Natural killer cell (primary cell): ENCODE measurements around the gene RXRA. TPM values are rescaled to one million over a fixed set of nuclear protein-coding genes. Genes with fewer than 3 reads are reported as not detected.
A peak's percentile ranks its signal among the peaks of the same experiment; 100 is the strongest.

Experiments
- ATAC-seq, 3 donors: fragments of 150-1000 bp in 2 of 3; fragments of 200-7000 bp in 1 of 3; cut with Tn5 transposase; 1 replicate in 1 of 3; 2 replicates in 2 of 3; pipeline ENCODE4 v1.10.0; 2021; ENCODE audit warnings: mild to moderate bottlenecking in 2 of 3, moderate library complexity in 2 of 3
- DNase-seq, 2 donors: peaks; one replicate each; pipeline versions ENCODE4 v3.0.0 to v3.0.0-alpha.2; 2013 to 2021; ENCODE audit warnings: mixed read lengths in 1 of 2
- H3K27ac ChIP-seq: one replicate; pipeline ENCODE4 v1.5.1; 2013; ENCODE audit warnings: mild to moderate bottlenecking, low read length
- H3K27me3 ChIP-seq: one replicate; pipeline ENCODE4 v1.6.1; 2013; ENCODE audit warnings: low read length; ENCODE audit not compliant: control insufficient read depth, insufficient read depth
- H3K36me3 ChIP-seq: one replicate; pipeline ENCODE4 v1.6.1; 2013; ENCODE audit warnings: low read length; ENCODE audit not compliant: control insufficient read depth, insufficient read depth
- H3K4me1 ChIP-seq: one replicate; pipeline ENCODE4 v1.6.1; 2013; ENCODE audit warnings: low read length; ENCODE audit not compliant: control insufficient read depth, insufficient read depth
- H3K4me3 ChIP-seq: one replicate; pipeline ENCODE4 v1.5.1; 2013; ENCODE audit warnings: low read length
- H3K9me3 ChIP-seq: one replicate; pipeline ENCODE4 v1.6.1; 2013; ENCODE audit warnings: low read length; ENCODE audit not compliant: control insufficient read depth, insufficient read depth
- H3K27ac Mint-ChIP-seq, 2 donors: one replicate each; pipeline ENCODE4 v1.8.0; 2022; ENCODE audit warnings: mild to moderate bottlenecking in 2 of 2, mixed read lengths in 2 of 2, moderate library complexity in 1 of 2
- H3K27me3 Mint-ChIP-seq, 2 donors: one replicate each; pipeline ENCODE4 v1.8.0; 2022; ENCODE audit warnings: low read depth in 2 of 2, mixed read lengths in 2 of 2
- H3K36me3 Mint-ChIP-seq: one replicate; pipeline ENCODE4 v1.8.0; 2022; ENCODE audit warnings: mixed read lengths
- H3K4me1 Mint-ChIP-seq, 2 donors: one replicate each; pipeline ENCODE4 v1.8.0; 2022; ENCODE audit warnings: mixed read lengths in 2 of 2
- H3K4me3 Mint-ChIP-seq: one replicate; pipeline ENCODE4 v1.8.0; 2022; ENCODE audit warnings: mild to moderate bottlenecking, moderate library complexity, mixed read lengths
- H3K9me3 Mint-ChIP-seq, 2 donors: one replicate each; pipeline ENCODE4 v1.8.0; 2022; ENCODE audit warnings: mixed read lengths in 2 of 2
- CTCF ChIP-seq: fragments of 200-600 bp; IDR thresholded peaks from one replicate; pipeline ENCODE4 v1.8.0; 2022; ENCODE audit warnings: antibody characterized with exemption
- WGBS: methylation state at CpG from one replicate; pipeline ENCODE4 v1.1.7; 2013; ENCODE audit warnings: missing lambda C conversion rate; ENCODE audit not compliant: insufficient coverage; 5-methylcytosine and 5-hydroxymethylcytosine counted together
- intact Hi-C: fragments of 100-400 bp; cut with micrococcal nuclease; formaldehyde crosslinking; loops from one replicate; pipeline ENCODE4 v1.14.2; 2022
- total RNA-seq, 4 donors: library from RNA; stranded (reverse); fragments of 120-200 nt in 1 of 4; gene quantifications; one replicate each; pipeline versions ENCODE4 v1.2.3 to v1.2.4, GENCODE V29; 2013 to 2022

The RXRA gene
- total RNA-seq, 3 donors from 2014 or later (not counting 1 experiment from before 2014, with no cell fraction given): 30.9 to 64.1 (median 42.2) TPM

- no peaks in the 10 kb centered on the region for H3K27me3 ChIP-seq
- no peaks in the 10 kb centered on the region for H3K36me3 ChIP-seq
- Mint-ChIP-seq H3K4me1 (peaks cover 36 to 72% of the 10 kb centered on the region in 2 donors), H3K27me3 (no peaks in the 10 kb centered on the region), H3K4me3 (no peak overlapping the region), H3K9me3 (peaks cover 2% of the 10 kb centered on the region in 2 donors), H3K36me3 (no peaks in the 10 kb centered on the region), H3K27ac (peak overlapping the region in 1 of 2 donors; percentile 35)
- no peak overlapping the region for H3K27ac ChIP-seq
- intact Hi-C loops: no loop called here
- TF ChIP-seq CTCF: no peak
- peaks cover 90% of the 10 kb centered on the region for H3K4me1 ChIP-seq
- no peaks in the 10 kb centered on the region for H3K9me3 ChIP-seq
- ATAC-seq (no peak), DNase-seq (no peak)
- 95% methylated on average over 17 of the region's 17 CpGs for WGBS
- no peak overlapping the region for H3K4me3 ChIP-seq
Measured at GRCh38 chr9:134388976-134389375, 62.7 kb downstream of the RXRA start.

- ATAC-seq (no peak), DNase-seq (no peak)
- peaks cover 3% of the 10 kb centered on the region in 2 donors for H3K9me3 Mint-ChIP-seq
- 95% methylated on average over 13 of the region's 13 CpGs for WGBS
- Histone ChIP-seq H3K9me3 (no peaks in the 10 kb centered on the region), H3K4me1 (peaks cover 90% of the 10 kb centered on the region), H3K36me3 (no peaks in the 10 kb centered on the region), H3K4me3 (no peak overlapping the region), H3K27ac (no peak overlapping the region), H3K27me3 (no peaks in the 10 kb centered on the region)
- intact Hi-C loops: loop anchor here (10.0 kb wide), 1 partner anchor 65 kb away; the partner anchor contains the start of gene RXRA
- H3K4me3 Mint-ChIP-seq: no peak overlapping the region
- H3K36me3 Mint-ChIP-seq: no peaks in the 10 kb centered on the region
- peaks cover 33 to 71% of the 10 kb centered on the region in 2 donors for H3K4me1 Mint-ChIP-seq
- no peak for TF ChIP-seq CTCF
- no peaks in the 10 kb centered on the region for H3K27me3 Mint-ChIP-seq
- H3K27ac Mint-ChIP-seq: peak overlapping the region in 1 of 2 donors; percentile 86
Measured at GRCh38 chr9:134389642-134390041, 63.4 kb downstream of the RXRA start.

GRCh38 chr9:134390537-134390936 is 64.3 kb downstream of the RXRA start:
- no peak for TF ChIP-seq CTCF

GRCh38 chr9:134390947-134391318 is 64.7 kb downstream of the RXRA start:
- DNase-seq: no peak
- H3K27me3 Mint-ChIP-seq: no peaks in the 10 kb centered on the region
- WGBS: 53% methylated on average over 11 of the region's 11 CpGs
- peak; percentile 0 to 6 (median 1) for ATAC-seq
- Histone ChIP-seq H3K4me1 (peaks cover 90% of the 10 kb centered on the region), H3K27ac (peak overlapping the region; percentile 87), H3K9me3 (no peaks in the 10 kb centered on the region), H3K4me3 (no peak overlapping the region), H3K27me3 (no peaks in the 10 kb centered on the region), H3K36me3 (no peaks in the 10 kb centered on the region)
- peak overlapping the region; percentile 81 to 86 for H3K27ac Mint-ChIP-seq
- peaks cover 3% of the 10 kb centered on the region in 2 donors for H3K9me3 Mint-ChIP-seq
- no peak for TF ChIP-seq CTCF
- intact Hi-C loops: loop anchor here (10.0 kb wide), 1 partner anchor 66 kb away; the partner anchor contains the start of gene RXRA
- H3K4me1 Mint-ChIP-seq: peaks cover 41 to 74% of the 10 kb centered on the region in 2 donors
- H3K4me3 Mint-ChIP-seq: peak overlapping the region; percentile 70
- no peaks in the 10 kb centered on the region for H3K36me3 Mint-ChIP-seq

More at GRCh38 chr9:134390537-134390936, 64.3 kb downstream of the RXRA start:
- H3K27me3 Mint-ChIP-seq: no peaks in the 10 kb centered on the region
- no peak overlapping the region for H3K4me3 ChIP-seq
- H3K27ac Mint-ChIP-seq: peak overlapping the region; percentile 81 to 86
- no peaks in the 10 kb centered on the region for H3K9me3 ChIP-seq
- H3K36me3 ChIP-seq: no peaks in the 10 kb centered on the region
- H3K27me3 ChIP-seq: no peaks in the 10 kb centered on the region
- ATAC-seq (peak; percentile 65 to 72 (median 70)), DNase-seq (peak; percentile 56 to 91)
- H3K27ac ChIP-seq: peak overlapping the region; percentile 87
- peaks cover 38 to 70% of the 10 kb centered on the region in 2 donors for H3K4me1 Mint-ChIP-seq
- H3K4me3 Mint-ChIP-seq: peak overlapping the region; percentile 70
- intact Hi-C loops: loop anchor here (10.0 kb wide), 1 partner anchor 66 kb away; the partner anchor contains the start of gene RXRA
- H3K4me1 ChIP-seq: peaks cover 90% of the 10 kb centered on the region
- H3K9me3 Mint-ChIP-seq: peaks cover 3% of the 10 kb centered on the region in 2 donors
- 18% methylated on average over 17 of the region's 17 CpGs for WGBS
- no peaks in the 10 kb centered on the region for H3K36me3 Mint-ChIP-seq
